ENCODE results near the gene ZFAND3.
A peak's percentile ranks its signal among the peaks of the same experiment; 100 is the strongest.

The ZFAND3 gene

GRCh38 chr6:38161331-38161730 is 341.8 kb downstream of the ZFAND3 start:
- no peak for DNase-seq

GRCh38 chr6:38161754-38162492 is 342.4 kb downstream of the ZFAND3 start:
- no peak for DNase-seq

GRCh38 chr6:38162493-38163185 is 343.1 kb downstream of the ZFAND3 start:
- no peak for DNase-seq

- no peak for DNase-seq
Measured at GRCh38 chr6:38163186-38164130, 343.9 kb downstream of the ZFAND3 start.

GRCh38 chr6:38164131-38164481 is 344.6 kb downstream of the ZFAND3 start:
- DNase-seq, result no peak

GRCh38 chr6:38164671-38165108 is 345.2 kb downstream of the ZFAND3 start:
- no peak for DNase-seq

GRCh38 chr6:38166411-38167240 is 347.1 kb downstream of the ZFAND3 start:
- DNase-seq, result no peak

- DNase-seq, result no peak
Measured at GRCh38 chr6:38167598-38167997, 348.1 kb downstream of the ZFAND3 start.

- DNase-seq, result no peak
Measured at GRCh38 chr6:38168126-38168525, 348.6 kb downstream of the ZFAND3 start.

- no peak for DNase-seq
Measured at GRCh38 chr6:38168699-38169098, 349.2 kb downstream of the ZFAND3 start.

GRCh38 chr6:38169221-38169976 is 349.9 kb downstream of the ZFAND3 start:
- DNase-seq, result peak; percentile 66 to 90

- peak; percentile 84 to 90 for DNase-seq
Measured at GRCh38 chr6:38169977-38170526, 350.5 kb downstream of the ZFAND3 start.

- DNase-seq, result peak in 1 of 2 experiments; percentile 39
Measured at GRCh38 chr6:38170666-38171355, 351.3 kb downstream of the ZFAND3 start.

- DNase-seq, result no peak
Measured at GRCh38 chr6:38171997-38172738, 352.6 kb downstream of the ZFAND3 start.

GRCh38 chr6:38172739-38173410 is 353.3 kb downstream of the ZFAND3 start:
- no peak for DNase-seq

- no peak for DNase-seq
Measured at GRCh38 chr6:38173909-38174308, 354.4 kb downstream of the ZFAND3 start.

- DNase-seq, result no peak
Measured at GRCh38 chr6:38174315-38174714, 354.8 kb downstream of the ZFAND3 start.

GRCh38 chr6:38174806-38175495 is 355.4 kb downstream of the ZFAND3 start:
- DNase-seq, result no peak

- DNase-seq, result no peak
Measured at GRCh38 chr6:38175786-38176185, 356.3 kb downstream of the ZFAND3 start.
